Measurements from ENCODE around the gene MARK3. TPM values are rescaled to one million over a fixed set of nuclear protein-coding genes. Genes with fewer than 3 reads are reported as not detected.

Gene MARK3
- total RNA-seq, 1 experiment from 2014 or later: 189 TPM

DNA sequence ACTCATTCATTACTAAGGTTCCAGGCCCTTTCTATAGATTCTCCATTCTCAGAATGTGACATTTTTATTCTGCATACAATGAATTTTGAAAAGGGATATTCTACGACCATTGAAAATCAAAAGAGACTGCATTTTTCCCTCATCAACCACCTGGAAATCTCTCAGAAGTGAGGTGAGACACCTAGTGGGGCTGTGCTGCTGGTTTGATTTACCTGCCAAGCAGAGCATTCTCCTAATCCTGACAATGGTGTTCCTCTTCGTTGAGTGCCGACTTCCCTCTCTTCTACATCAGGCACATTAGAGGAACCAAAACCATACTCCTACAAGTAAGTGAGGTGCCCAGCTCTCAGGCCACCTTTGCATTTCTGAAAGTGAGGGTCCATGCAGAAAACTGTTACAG, 122.5 kb downstream of the MARK3 start:
- no peak for DNase-seq
- H3K27me3 ChIP-seq (ENCODE audit: insufficient read depth, low read depth): no peaks in the 10 kb centered on the region
- intact Hi-C loops (cut with micrococcal nuclease; ENCODE audit: unreplicated experiment): loop anchor here (10.0 kb wide), 1 partner anchor 147 kb away; no protein-coding TSS in a partner anchor
- H3K79me2 ChIP-seq (ENCODE audit: low read depth): no peaks in the 10 kb centered on the region
- no peaks in the 10 kb centered on the region for H3K4me1 ChIP-seq (replicated peaks; ENCODE audit: insufficient read depth)
- H3K9me2 ChIP-seq (ENCODE audit: insufficient read depth): no peaks in the 10 kb centered on the region
- ChIA-PET CTCF (no interaction called here), POLR2A (ENCODE audit: unreplicated experiment) (no interaction called here)
- no peak overlapping the region for H3K4me2 ChIP-seq
- peaks cover 15% of the 10 kb centered on the region for H4K20me1 ChIP-seq (ENCODE audit: insufficient read depth)
- peaks cover 38% of the 10 kb centered on the region for H3F3A ChIP-seq (ENCODE audit: insufficient read depth, low read depth)
- H3K36me3 ChIP-seq (ENCODE audit: low read depth): peaks cover 44% of the 10 kb centered on the region
- H3K4me3 ChIP-seq: no peak overlapping the region
- no peak overlapping the region for H3K27ac ChIP-seq
- no peaks in the 10 kb centered on the region for H3K9me3 ChIP-seq (ENCODE audit: insufficient read depth, low read depth)
- no TSS peak for BruUV-seq (replicated peaks)
- no peak overlapping the region for H2AFZ ChIP-seq
- TF ChIP-seq EZH2 (IDR thresholded peaks at IDR 0.05; ENCODE audit: low read depth): no peak
- TF ChIP-seq, protein P1, sequence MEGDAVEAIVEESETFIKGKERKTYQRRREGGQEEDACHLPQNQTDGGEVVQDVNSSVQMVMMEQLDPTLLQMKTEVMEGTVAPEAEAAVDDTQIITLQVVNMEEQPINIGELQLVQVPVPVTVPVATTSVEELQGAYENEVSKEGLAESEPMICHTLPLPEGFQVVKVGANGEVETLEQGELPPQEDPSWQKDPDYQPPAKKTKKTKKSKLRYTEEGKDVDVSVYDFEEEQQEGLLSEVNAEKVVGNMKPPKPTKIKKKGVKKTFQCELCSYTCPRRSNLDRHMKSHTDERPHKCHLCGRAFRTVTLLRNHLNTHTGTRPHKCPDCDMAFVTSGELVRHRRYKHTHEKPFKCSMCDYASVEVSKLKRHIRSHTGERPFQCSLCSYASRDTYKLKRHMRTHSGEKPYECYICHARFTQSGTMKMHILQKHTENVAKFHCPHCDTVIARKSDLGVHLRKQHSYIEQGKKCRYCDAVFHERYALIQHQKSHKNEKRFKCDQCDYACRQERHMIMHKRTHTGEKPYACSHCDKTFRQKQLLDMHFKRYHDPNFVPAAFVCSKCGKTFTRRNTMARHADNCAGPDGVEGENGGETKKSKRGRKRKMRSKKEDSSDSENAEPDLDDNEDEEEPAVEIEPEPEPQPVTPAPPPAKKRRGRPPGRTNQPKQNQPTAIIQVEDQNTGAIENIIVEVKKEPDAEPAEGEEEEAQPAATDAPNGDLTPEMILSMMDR (conservative IDR thresholded peaks at IDR 0.05): no peak

DNA sequence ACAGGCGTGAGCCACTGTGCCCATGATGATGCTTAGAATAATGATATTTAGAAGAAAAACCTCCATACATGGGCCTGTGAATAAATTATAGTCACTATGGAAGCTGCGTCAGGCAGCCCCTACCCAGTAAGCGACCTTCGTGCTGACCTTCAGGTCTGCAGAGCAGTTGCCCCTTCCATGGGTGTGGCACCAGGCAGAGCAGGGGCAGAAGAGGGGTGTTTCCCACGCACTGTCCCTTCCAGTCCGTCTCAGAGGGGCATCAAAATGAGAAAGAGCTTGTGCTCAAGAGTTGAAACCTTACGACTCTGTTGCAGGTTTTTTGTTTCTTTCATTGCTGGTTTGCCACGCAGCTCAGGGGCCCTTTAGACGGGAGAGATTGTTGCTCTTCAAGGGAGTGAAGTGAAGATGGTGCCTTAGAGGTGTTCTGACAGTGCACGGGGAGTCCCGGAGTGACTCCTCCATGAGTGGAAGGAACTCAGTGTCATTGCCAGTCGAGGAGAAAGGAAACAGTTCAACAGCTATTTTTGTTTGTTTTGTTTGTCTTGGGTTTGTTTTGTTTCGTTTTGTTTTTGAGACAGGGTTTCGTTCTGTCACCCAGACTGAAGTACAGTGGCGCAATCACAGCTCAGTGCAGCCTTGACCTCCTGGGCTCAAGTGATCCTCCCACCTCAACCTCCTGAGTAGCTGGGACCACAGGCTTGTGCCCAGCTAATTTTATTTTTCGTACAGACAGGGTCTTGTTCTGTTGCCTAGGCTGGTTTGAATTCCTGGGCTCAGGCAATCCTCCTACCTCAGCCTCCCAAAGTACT, 123.5 kb downstream of the MARK3 start:
- H3K27ac ChIP-seq: no peak overlapping the region
- H3K79me2 ChIP-seq (ENCODE audit: low read depth): no peaks in the 10 kb centered on the region
- H2AFZ ChIP-seq: no peak overlapping the region
- ChIA-PET CTCF (interaction anchor here (0.6 kb wide), 2 partner anchors 33 to 1920 kb away, joined by 3 to 4 read pairs; no protein-coding TSS in a partner anchor), POLR2A (ENCODE audit: unreplicated experiment) (no interaction called here)
- intact Hi-C loops (cut with micrococcal nuclease; ENCODE audit: unreplicated experiment): loop anchor here (10.0 kb wide), 1 partner anchor 146 kb away; no protein-coding TSS in a partner anchor
- DNase-seq: no peak
- H3K9me3 ChIP-seq (ENCODE audit: insufficient read depth, low read depth): no peaks in the 10 kb centered on the region
- H3K9me2 ChIP-seq (ENCODE audit: insufficient read depth): no peaks in the 10 kb centered on the region
- H3K4me3 ChIP-seq: no peak overlapping the region
- no TSS peak for BruUV-seq (replicated peaks)
- H3K4me2 ChIP-seq: no peak overlapping the region
- TF ChIP-seq, protein P1 (conservative IDR thresholded peaks at IDR 0.05): no peak
- TF ChIP-seq EZH2 (IDR thresholded peaks at IDR 0.05; ENCODE audit: low read depth): no peak
- H4K20me1 ChIP-seq (ENCODE audit: insufficient read depth): peaks cover 8% of the 10 kb centered on the region
- peaks cover 39% of the 10 kb centered on the region for H3F3A ChIP-seq (ENCODE audit: insufficient read depth, low read depth)
- H3K36me3 ChIP-seq (ENCODE audit: low read depth): peaks cover 34% of the 10 kb centered on the region
- no peaks in the 10 kb centered on the region for H3K27me3 ChIP-seq (ENCODE audit: insufficient read depth, low read depth)
- H3K4me1 ChIP-seq (replicated peaks; ENCODE audit: insufficient read depth): no peaks in the 10 kb centered on the region

DNA sequence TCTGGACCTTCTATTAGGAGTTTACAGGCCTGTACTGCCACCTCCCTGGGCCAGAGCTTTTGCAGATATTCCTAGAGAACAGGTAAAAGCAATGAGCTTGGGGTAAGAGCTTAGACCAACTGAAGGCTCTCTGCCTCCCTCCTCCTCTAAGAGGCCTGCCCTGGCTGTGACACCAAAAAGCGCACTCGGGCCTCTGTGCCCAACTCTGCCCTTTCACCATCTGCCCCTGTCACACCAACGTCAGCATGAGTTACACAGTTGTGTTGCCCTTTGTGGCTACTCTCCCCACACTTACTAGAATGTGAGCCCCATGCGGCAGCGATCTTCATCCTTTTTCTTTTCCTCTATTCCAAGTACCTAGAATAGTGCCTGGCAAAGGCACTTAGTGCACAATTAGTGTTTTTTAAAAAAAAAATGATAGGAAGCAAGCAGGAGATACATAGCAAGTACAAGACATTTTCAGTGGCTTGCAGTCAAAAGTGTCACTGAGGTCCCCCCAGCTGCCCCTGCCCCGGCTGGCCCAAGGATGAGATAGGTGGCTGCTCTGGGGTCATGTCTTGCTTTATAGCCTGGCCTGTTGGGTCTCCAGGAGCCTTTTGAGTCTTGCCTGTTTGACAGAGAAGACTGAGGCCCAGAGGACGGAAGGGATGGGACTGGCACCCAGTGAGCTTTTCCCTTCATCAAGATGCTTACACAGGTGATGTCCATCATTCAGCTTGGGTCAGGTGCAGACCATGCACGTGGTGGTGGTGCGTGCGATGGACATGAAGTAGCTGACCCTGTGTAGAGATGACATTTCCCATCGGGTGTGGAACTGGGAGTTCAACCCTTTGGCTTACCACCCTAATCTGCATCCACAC, 124.9 kb downstream of the MARK3 start:
- no peak overlapping the region for H3K27ac ChIP-seq
- H3K4me2 ChIP-seq: no peak overlapping the region
- no peaks in the 10 kb centered on the region for H3K79me2 ChIP-seq (ENCODE audit: low read depth)
- H3F3A ChIP-seq (ENCODE audit: insufficient read depth, low read depth): peaks cover 38% of the 10 kb centered on the region; the same call in 1 of the 2 replicates
- no TSS peak for BruUV-seq (replicated peaks)
- H3K4me3 ChIP-seq: no peak overlapping the region
- ChIA-PET CTCF (no interaction called here), POLR2A (ENCODE audit: unreplicated experiment) (no interaction called here)
- H3K9me3 ChIP-seq (ENCODE audit: insufficient read depth, low read depth): no peaks in the 10 kb centered on the region
- TF ChIP-seq, protein P1 (conservative IDR thresholded peaks at IDR 0.05): no peak
- no peak for TF ChIP-seq EZH2 (IDR thresholded peaks at IDR 0.05; ENCODE audit: low read depth)
- H3K9me2 ChIP-seq (ENCODE audit: insufficient read depth): no peaks in the 10 kb centered on the region
- H2AFZ ChIP-seq: no peak overlapping the region
- H3K4me1 ChIP-seq (replicated peaks; ENCODE audit: insufficient read depth): no peaks in the 10 kb centered on the region
- intact Hi-C loops (cut with micrococcal nuclease; ENCODE audit: unreplicated experiment): loop anchor here (10.0 kb wide), 1 partner anchor 145 kb away; no protein-coding TSS in a partner anchor
- no peak for DNase-seq
- peaks cover 8% of the 10 kb centered on the region for H4K20me1 ChIP-seq (ENCODE audit: insufficient read depth)
- H3K36me3 ChIP-seq (ENCODE audit: low read depth): peaks cover 25% of the 10 kb centered on the region; the same call in 1 of the 2 replicates
- no peaks in the 10 kb centered on the region for H3K27me3 ChIP-seq (ENCODE audit: insufficient read depth, low read depth)

Data from PC-9 (cell line).